ENCODE results near the gene KAT5. TPM values are rescaled to one million over a fixed set of nuclear protein-coding genes. Genes with fewer than 3 reads are reported as not detected.

Gene KAT5
- total and polyA plus RNA-seq, 2 of the 4 experiments (the other 2 are of a cell fraction) = 33.3 to 34.2 TPM

DNA sequence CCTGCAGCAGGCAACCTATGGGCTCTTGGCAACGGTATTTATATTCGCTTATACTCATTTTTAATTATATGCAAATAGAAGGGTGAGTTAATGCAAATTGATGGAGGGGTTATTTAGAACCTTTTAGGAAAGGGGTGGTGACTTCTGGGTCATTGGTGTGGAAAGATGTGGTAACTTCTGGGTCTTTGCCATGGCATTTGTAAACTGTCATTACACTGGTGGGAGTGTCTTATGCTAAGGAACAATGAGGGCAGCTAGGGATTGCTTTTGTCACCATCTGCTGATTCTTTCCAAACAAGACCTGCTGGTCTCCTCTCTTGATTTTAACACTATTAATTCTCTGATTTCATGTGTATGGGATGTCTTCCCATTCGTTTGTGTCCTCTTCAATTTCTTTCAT, 11.7 kb upstream of the KAT5 start:
- H2AK5ac ChIP-seq (ENCODE audit: low read depth, low read length) = no peak overlapping the region
- no peaks in the 10 kb centered on the region for H3K9me3 ChIP-seq (ENCODE audit: control insufficient read depth, insufficient read depth, low read length)
- DNase-seq = no peak
- no peak overlapping the region for H4K91ac ChIP-seq (ENCODE audit: insufficient read depth, low read depth, low read length)
- H4K8ac ChIP-seq (ENCODE audit: low read depth in 2 of 2, low read length in 2 of 2) = no peak overlapping the region
- ATAC-seq (ENCODE audit: low read depth) = no peak
- ChIA-PET CTCF (no interaction called here), POLR2A (ENCODE audit: unreplicated experiment) (interaction anchor here (0.6 kb wide), 1 partner anchor 198 kb away, joined by 5 read pairs; no protein-coding TSS in a partner anchor)
- no peak overlapping the region for H3K4me2 ChIP-seq (ENCODE audit: low read depth, low read length)
- no peak overlapping the region for H3K9ac ChIP-seq (ENCODE audit: low read depth, low read length)
- H4K20me1 ChIP-seq (ENCODE audit: insufficient read depth, low read length) = no peaks in the 10 kb centered on the region
- no peak overlapping the region for H3K56ac ChIP-seq (ENCODE audit: extremely low read depth, insufficient read depth, low read length)
- H2AFZ ChIP-seq (replicated peaks; ENCODE audit: low read length, poor library complexity) = no peak overlapping the region
- H4K5ac ChIP-seq (ENCODE audit: low read depth, low read length) = no peak overlapping the region
- BruUV-seq (replicated peaks) = no TSS peak
- no peak overlapping the region for H3K18ac ChIP-seq (ENCODE audit: low read depth, low read length)
- WGBS, 2 experiments (ENCODE audit: extremely low coverage in 2 of 2, insufficient read length in 1 of 2) = no CpG with 5 or more reads among the region's 3 CpGs
- H3K14ac ChIP-seq (replicated peaks; ENCODE audit: low read depth, low read length) = no peak overlapping the region
- no peak overlapping the region for H2BK120ac ChIP-seq (ENCODE audit: low read depth, low read length)
- no peak overlapping the region for H3K27ac ChIP-seq (ENCODE audit: insufficient read depth, low read length)
- H3K4me1 ChIP-seq (ENCODE audit: control insufficient read depth, insufficient read depth, low read length) = no peaks in the 10 kb centered on the region
- no peak overlapping the region for H2BK15ac ChIP-seq (ENCODE audit: low read depth, low read length)
- 0 out of 2 replicates have a peak, but pooled peaks cover 2% of the 10 kb centered on the region for H3K9me1 ChIP-seq (ENCODE audit: insufficient read depth, low read length)
- TF ChIP-seq FOS (IDR thresholded peaks at IDR 0.05; ENCODE audit: low read depth, low read length) = no peak
- H3K4me3 ChIP-seq (ENCODE audit: insufficient read depth, low read depth, low read length) = no peak overlapping the region
- no peak overlapping the region for H2BK5ac ChIP-seq (ENCODE audit: low read depth, low read length, poor library complexity, severe bottlenecking)
- no peak overlapping the region for H3K23ac ChIP-seq (ENCODE audit: low read depth, low read length)
- no peak overlapping the region for H3K4ac ChIP-seq (ENCODE audit: low read depth, low read length)
- H2BK20ac ChIP-seq (ENCODE audit: low read depth, low read length) = no peak overlapping the region
- H3K27me3 ChIP-seq (ENCODE audit: control insufficient read depth, insufficient read depth, low read length) = peaks cover 44% of the 10 kb centered on the region
- intact Hi-C loops (cut with micrococcal nuclease) = no loop called here
- H3K36me3 ChIP-seq (ENCODE audit: control insufficient read depth, insufficient read depth, low read length) = no peaks in the 10 kb centered on the region
- no peak overlapping the region for H2AK9ac ChIP-seq (replicated peaks; ENCODE audit: low read depth, low read length, poor library complexity)
- H3K79me1 ChIP-seq (ENCODE audit: low read depth in 1 of 2, low read length in 2 of 2) = no peaks in the 10 kb centered on the region
- in situ Hi-C loops (cut with MboI; ENCODE audit: low sequenced_read_pairs) = no loop called here
- dilution Hi-C loops (cut with HindIII; ENCODE audit: low sequenced_read_pairs, unreplicated experiment) = no loop called here
